Cerebellar cortex (tissue), 1 donor: ENCODE measurements around the gene SLC25A51.
A peak's percentile ranks its signal among the peaks of the same experiment; 100 is the strongest.

ENCODE experiments used
- DNase-seq: peaks from one replicate; pipeline ENCODE4 v3.0.0-alpha.2; 2015; ENCODE audit warnings: low spot score

The SLC25A51 gene

GRCh38 chr9:37903647-37904444 lies at the start of gene SLC25A51:
Gene SLC25A51, minus strand, starts transcription at chr9:37904127. Its CDS starts 15,577 bp downstream, at chr9:37888550.
- DNase-seq: peak; percentile 91

- no peak for DNase-seq
Observed at GRCh38 chr9:37953206-37953774, 49.4 kb upstream of the SLC25A51 start.

GRCh38 chr9:37952731-37953130 lies 48.8 kb upstream of the SLC25A51 start:
- no peak for DNase-seq

- no peak for DNase-seq
Observed at GRCh38 chr9:37951671-37952449, 47.9 kb upstream of the SLC25A51 start.

GRCh38 chr9:37950561-37950960 lies 46.6 kb upstream of the SLC25A51 start:
- DNase-seq: no peak

- no peak for DNase-seq
Observed at GRCh38 chr9:37949576-37949975, 45.6 kb upstream of the SLC25A51 start.

GRCh38 chr9:37948417-37948980 lies 44.6 kb upstream of the SLC25A51 start:
- DNase-seq: no peak

GRCh38 chr9:37947977-37948376 lies 44.0 kb upstream of the SLC25A51 start:
- DNase-seq: no peak

- DNase-seq: no peak
Observed at GRCh38 chr9:37947471-37947870, 43.5 kb upstream of the SLC25A51 start.

GRCh38 chr9:37946971-37947370 lies 43.0 kb upstream of the SLC25A51 start:
- no peak for DNase-seq

- no peak for DNase-seq
Observed at GRCh38 chr9:37946041-37946440, 42.1 kb upstream of the SLC25A51 start.

- no peak for DNase-seq
Observed at GRCh38 chr9:37944671-37945481, 40.9 kb upstream of the SLC25A51 start.

GRCh38 chr9:37944266-37944650 lies 40.3 kb upstream of the SLC25A51 start:
- DNase-seq: no peak

GRCh38 chr9:37943345-37944265 lies 39.7 kb upstream of the SLC25A51 start:
- DNase-seq: peak; percentile 11

GRCh38 chr9:37942621-37943344 lies 38.9 kb upstream of the SLC25A51 start:
- no peak for DNase-seq

GRCh38 chr9:37941253-37941652 lies 37.3 kb upstream of the SLC25A51 start:
- DNase-seq: no peak

GRCh38 chr9:37939575-37940095 lies 35.7 kb upstream of the SLC25A51 start:
- no peak for DNase-seq

GRCh38 chr9:37938121-37938891 lies 34.4 kb upstream of the SLC25A51 start:
- no peak for DNase-seq

- no peak for DNase-seq
Observed at GRCh38 chr9:37937366-37937765, 33.4 kb upstream of the SLC25A51 start.
